Stimulated activated CD8-positive, alpha-beta memory T cell treated with anti-CD3 and anti-CD28 coated beads, Interleukin-12 subunit alpha, Interleukin-12 subunit beta, amount 100 ng/mL, for 1 hour (primary cell): ENCODE results near the gene SORCS2.

ENCODE experiments used
- DNase-seq: peaks from one replicate; pipeline ENCODE4 v3.0.0-alpha.2; 2020; ENCODE audit warnings: low read depth

SORCS2 gene

GRCh38 chr4:7326693-7327340 lies 134.5 kb downstream of the SORCS2 start:
- no peak for DNase-seq

GRCh38 chr4:7327341-7327885 lies 135.1 kb downstream of the SORCS2 start:
- no peak for DNase-seq

GRCh38 chr4:7328162-7328912 lies 136.0 kb downstream of the SORCS2 start:
- DNase-seq = no peak

GRCh38 chr4:7328913-7329638 lies 136.7 kb downstream of the SORCS2 start:
- DNase-seq = no peak

- no peak for DNase-seq
Measured at GRCh38 chr4:7330031-7330596, 137.8 kb downstream of the SORCS2 start.

GRCh38 chr4:7330811-7331681 lies 138.7 kb downstream of the SORCS2 start:
- no peak for DNase-seq

GRCh38 chr4:7331682-7332000 lies 139.3 kb downstream of the SORCS2 start:
- no peak for DNase-seq

GRCh38 chr4:7332216-7333023 lies 140.1 kb downstream of the SORCS2 start:
- no peak for DNase-seq

- no peak for DNase-seq
Measured at GRCh38 chr4:7333024-7333780, 140.9 kb downstream of the SORCS2 start.

- DNase-seq = no peak
Measured at GRCh38 chr4:7333801-7334421, 141.6 kb downstream of the SORCS2 start.

- DNase-seq = no peak
Measured at GRCh38 chr4:7334521-7335275, 142.4 kb downstream of the SORCS2 start.

- DNase-seq = no peak
Measured at GRCh38 chr4:7335344-7336066, 143.2 kb downstream of the SORCS2 start.

GRCh38 chr4:7336067-7336569 lies 143.8 kb downstream of the SORCS2 start:
- DNase-seq = no peak

GRCh38 chr4:7336732-7337131 lies 144.4 kb downstream of the SORCS2 start:
- DNase-seq = no peak

GRCh38 chr4:7337196-7338058 lies 145.1 kb downstream of the SORCS2 start:
- no peak for DNase-seq

- no peak for DNase-seq
Measured at GRCh38 chr4:7338059-7338452, 145.7 kb downstream of the SORCS2 start.
